Liver (tissue), 9 donors: ENCODE measurements around the gene CCNB1IP1. TPM values are rescaled to one million over a fixed set of nuclear protein-coding genes. Genes with fewer than 3 reads are reported as not detected.

Experiments
- DNase-seq: peaks from one replicate; pipeline ENCODE4 v3.0.0-alpha.2; 2017; ENCODE audit warnings: low spot score
- H3K27ac ChIP-seq, 2 donors: one replicate each; pipeline ENCODE4 v1.7.0; 2013; ENCODE audit warnings: inconsistent platforms in 2 of 2, low read length in 2 of 2, control low read depth in 1 of 2, low read depth in 1 of 2, mild to moderate bottlenecking in 1 of 2
- H3K27me3 ChIP-seq, 4 donors: one replicate each; pipeline versions ENCODE4 v1.6.1 to v1.7.0; 2013; ENCODE audit warnings: low read length in 3 of 4, inconsistent platforms in 1 of 4, mild to moderate bottlenecking in 1 of 4, moderate library complexity in 1 of 4; ENCODE audit not compliant: control insufficient read depth in 4 of 4, insufficient read depth in 4 of 4
- H3K36me3 ChIP-seq, 4 donors: one replicate each; pipeline versions ENCODE4 v1.6.1 to v1.7.0; 2013; ENCODE audit warnings: low read length in 3 of 4, mild to moderate bottlenecking in 3 of 4, low read depth in 1 of 4, moderate library complexity in 1 of 4; ENCODE audit not compliant: control insufficient read depth in 4 of 4, insufficient read depth in 3 of 4
- H3K4me1 ChIP-seq, 4 donors: one replicate each; pipeline versions ENCODE4 v1.6.1 to v1.7.0; 2013; ENCODE audit warnings: low read length in 3 of 4, mild to moderate bottlenecking in 3 of 4, moderate library complexity in 1 of 4; ENCODE audit not compliant: control insufficient read depth in 4 of 4, insufficient read depth in 4 of 4
- H3K4me3 ChIP-seq, 3 donors: one replicate each; pipeline versions ENCODE4 v1.6.1 to v1.7.0; 2013; ENCODE audit warnings: low read length in 3 of 3, control low read depth in 1 of 3, low read depth in 1 of 3, mild to moderate bottlenecking in 1 of 3
- H3K9ac ChIP-seq, 2 donors: one replicate each; pipeline ENCODE4 v1.7.0; 2013; ENCODE audit warnings: low read length in 2 of 2, mild to moderate bottlenecking in 2 of 2, moderate library complexity in 2 of 2, control low read depth in 1 of 2, low read depth in 1 of 2
- H3K9me3 ChIP-seq, 4 donors: one replicate each; pipeline versions ENCODE4 v1.6.1 to v1.7.0; 2013; ENCODE audit warnings: low read length in 3 of 4; ENCODE audit not compliant: control insufficient read depth in 4 of 4
- EGR1 ChIP-seq, 2 donors: IDR thresholded peaks; 2 replicates each; pipeline ENCODE4 v1.6.1; 2016 to 2018; ENCODE audit warnings: antibody characterized with exemption in 2 of 2, low read depth in 2 of 2
- FOXA1 ChIP-seq: IDR thresholded peaks from 2 replicates; pipeline ENCODE4 v1.6.1; 2016; ENCODE audit warnings: antibody characterized with exemption
- FOXA2 ChIP-seq: IDR thresholded peaks from 2 replicates; pipeline ENCODE4 v1.6.1; 2016; ENCODE audit warnings: antibody characterized with exemption
- GABPA ChIP-seq, 2 donors: IDR thresholded peaks in 1 of 2; conservative IDR thresholded peaks in 1 of 2; 2 replicates each; pipeline ENCODE4 v1.6.1; 2016; ENCODE audit warnings: antibody characterized with exemption in 2 of 2, mild to moderate bottlenecking in 1 of 2, moderate library complexity in 1 of 2
- HNF4A ChIP-seq, 2 donors: conservative IDR thresholded peaks; 2 replicates each; pipeline ENCODE4 v1.6.1; 2016; ENCODE audit warnings: antibody characterized with exemption in 2 of 2, mild to moderate bottlenecking in 2 of 2
- HNF4G ChIP-seq: IDR thresholded peaks from 2 replicates; pipeline ENCODE4 v1.6.1; 2016; ENCODE audit warnings: antibody characterized with exemption
- JUND ChIP-seq, 2 donors: IDR thresholded peaks; 2 replicates each; pipeline ENCODE4 v1.6.1; 2016; ENCODE audit warnings: antibody characterized with exemption in 2 of 2
- NR2F2 ChIP-seq: IDR thresholded peaks from 2 replicates; pipeline ENCODE4 v1.6.1; 2016; ENCODE audit warnings: antibody characterized with exemption
- RAD21 ChIP-seq, 2 donors: IDR thresholded peaks; 2 replicates each; pipeline ENCODE4 v1.6.1; 2016; ENCODE audit warnings: antibody characterized with exemption in 2 of 2, mild to moderate bottlenecking in 2 of 2
- RXRA ChIP-seq, 2 donors: IDR thresholded peaks; 2 replicates each; pipeline ENCODE4 v1.6.1; 2017 to 2018; ENCODE audit warnings: antibody characterized with exemption in 2 of 2, mild to moderate bottlenecking in 1 of 2
- SP1 ChIP-seq: IDR thresholded peaks from 2 replicates; pipeline ENCODE4 v1.6.1; 2018; ENCODE audit warnings: antibody characterized with exemption, mild to moderate bottlenecking
- TAF1 ChIP-seq: conservative IDR thresholded peaks from 2 replicates; pipeline ENCODE4 v1.6.1; 2016; ENCODE audit warnings: antibody characterized with exemption, mild to moderate bottlenecking
- YY1 ChIP-seq: IDR thresholded peaks from 2 replicates; pipeline ENCODE4 v1.6.1; 2016; ENCODE audit warnings: antibody characterized with exemption, mild to moderate bottlenecking
- WGBS: extraction: QIAGEN DNeasy Blood & Tissue Kit; methylation state at CpG from one replicate; pipeline ENCODE4 v1.1.7; 2013; 5-methylcytosine and 5-hydroxymethylcytosine counted together
- polyA plus RNA-seq, 2 donors: library from polyadenylated mRNA; stranded (reverse) in 1 of 2; unstranded in 1 of 2; fragments of 200-250 nt in 1 of 2; fragments of >200 nt in 1 of 2; fragmentation: Nextera tagmentation in 1 of 2; extraction: Ambion mirVana in 1 of 2; gene quantifications; one replicate each; pipeline versions ENCODE4 v1.2.1 to v1.2.3, GENCODE V29; 2013 to 2015
- total RNA-seq, 2 donors: library from RNA; depleted of rRNA; stranded (reverse); fragments of >200 nt; gene quantifications; one replicate each; pipeline ENCODE4 v1.2.3, GENCODE V29; 2014
- TF ChIP-seq, protein P1 (sequence below): IDR thresholded peaks from 2 replicates; pipeline ENCODE4 v1.6.1; 2016; ENCODE audit warnings: antibody characterized with exemption
- TF ChIP-seq, protein P2 (sequence below): fragments of 150-350 bp; IDR thresholded peaks from 2 replicates; pipeline ENCODE4 v1.5.1; 2017; ENCODE audit warnings: improper control_type of control experiment, low read depth, low read length; ENCODE audit not compliant: missing input control
- TF ChIP-seq, protein P3 (sequence below): IDR thresholded peaks from 2 replicates; pipeline ENCODE4 v1.6.1; 2016; ENCODE audit warnings: antibody characterized with exemption
- TF ChIP-seq, protein P4 (sequence below): IDR thresholded peaks from 2 replicates; pipeline ENCODE4 v1.6.1; 2016; ENCODE audit warnings: antibody characterized with exemption
- donor health status: healthy.
- donor health status: healthy.
- donor health status: healthy.
- donor health status: healthy.
- donor health status: healthy.

Gene CCNB1IP1
- total and polyA plus RNA-seq, 4 donors = 14.5 to 31.0 (median 15.7) TPM

DNA sequence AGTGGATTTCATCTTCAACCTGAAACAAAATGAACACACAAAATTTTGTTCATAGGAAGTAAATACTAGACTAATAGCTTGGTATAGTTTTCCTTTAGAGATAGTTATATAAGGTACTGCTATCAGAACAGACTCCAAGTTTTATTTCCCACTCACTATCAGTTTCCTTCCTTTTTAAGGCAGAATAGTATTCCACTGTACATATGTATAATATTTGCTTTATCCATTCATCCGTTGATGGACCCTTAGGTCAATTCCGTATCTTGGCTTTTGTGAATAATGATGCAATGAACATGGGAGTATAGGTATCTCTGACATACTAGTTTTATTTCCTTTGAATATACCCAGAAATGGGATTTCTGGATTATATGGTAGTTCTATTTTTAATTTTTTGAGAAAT is 3.7 kb downstream of the CCNB1IP1 start (continued):
- TF ChIP-seq FOXA1 = no peak
- TF ChIP-seq, protein P1, sequence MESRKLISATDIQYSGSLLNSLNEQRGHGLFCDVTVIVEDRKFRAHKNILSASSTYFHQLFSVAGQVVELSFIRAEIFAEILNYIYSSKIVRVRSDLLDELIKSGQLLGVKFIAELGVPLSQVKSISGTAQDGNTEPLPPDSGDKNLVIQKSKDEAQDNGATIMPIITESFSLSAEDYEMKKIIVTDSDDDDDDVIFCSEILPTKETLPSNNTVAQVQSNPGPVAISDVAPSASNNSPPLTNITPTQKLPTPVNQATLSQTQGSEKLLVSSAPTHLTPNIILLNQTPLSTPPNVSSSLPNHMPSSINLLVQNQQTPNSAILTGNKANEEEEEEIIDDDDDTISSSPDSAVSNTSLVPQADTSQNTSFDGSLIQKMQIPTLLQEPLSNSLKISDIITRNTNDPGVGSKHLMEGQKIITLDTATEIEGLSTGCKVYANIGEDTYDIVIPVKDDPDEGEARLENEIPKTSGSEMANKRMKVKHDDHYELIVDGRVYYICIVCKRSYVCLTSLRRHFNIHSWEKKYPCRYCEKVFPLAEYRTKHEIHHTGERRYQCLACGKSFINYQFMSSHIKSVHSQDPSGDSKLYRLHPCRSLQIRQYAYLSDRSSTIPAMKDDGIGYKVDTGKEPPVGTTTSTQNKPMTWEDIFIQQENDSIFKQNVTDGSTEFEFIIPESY = no peak
- TF ChIP-seq SP1 = no peak
- TF ChIP-seq TAF1 = no peak
- TF ChIP-seq FOXA2 = no peak
- no peak for TF ChIP-seq EGR1 (IDR thresholded peaks at IDR 0.05; ENCODE audit: low read depth in 2 of 2)
- TF ChIP-seq RAD21 (IDR thresholded peaks at IDR 0.05) = no peak
- no peak for TF ChIP-seq YY1

DNA sequence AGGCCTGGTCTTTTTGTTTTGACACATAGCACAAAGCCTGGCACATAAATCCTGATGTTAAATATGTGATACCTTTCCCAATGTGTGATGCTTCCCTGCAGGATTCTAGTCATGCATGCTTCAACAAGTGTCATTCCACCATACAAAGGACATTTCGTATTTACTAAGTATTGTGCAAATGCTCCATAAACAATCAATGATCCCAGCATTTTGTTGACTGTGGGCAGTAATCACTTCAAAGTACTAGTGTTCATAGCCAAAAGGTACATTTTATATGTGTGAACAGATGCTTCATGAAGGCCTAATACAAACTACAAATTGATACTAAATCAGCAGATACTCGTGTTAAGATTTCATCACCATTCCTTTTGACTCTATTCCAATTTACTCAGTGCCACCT is 4.4 kb downstream of the CCNB1IP1 start:
- H3K27me3 ChIP-seq = no peaks in the 10 kb centered on the region
- peak overlapping the region in 1 of 2 donors; percentile 25 for H3K9ac ChIP-seq
- H3K4me1 ChIP-seq = peaks cover 7 to 52% (median 49%) of the 10 kb centered on the region in 4 donors
- H3K9me3 ChIP-seq = no peaks in the 10 kb centered on the region
- no peak overlapping the region for H3K4me3 ChIP-seq
- TF ChIP-seq, protein P2, sequence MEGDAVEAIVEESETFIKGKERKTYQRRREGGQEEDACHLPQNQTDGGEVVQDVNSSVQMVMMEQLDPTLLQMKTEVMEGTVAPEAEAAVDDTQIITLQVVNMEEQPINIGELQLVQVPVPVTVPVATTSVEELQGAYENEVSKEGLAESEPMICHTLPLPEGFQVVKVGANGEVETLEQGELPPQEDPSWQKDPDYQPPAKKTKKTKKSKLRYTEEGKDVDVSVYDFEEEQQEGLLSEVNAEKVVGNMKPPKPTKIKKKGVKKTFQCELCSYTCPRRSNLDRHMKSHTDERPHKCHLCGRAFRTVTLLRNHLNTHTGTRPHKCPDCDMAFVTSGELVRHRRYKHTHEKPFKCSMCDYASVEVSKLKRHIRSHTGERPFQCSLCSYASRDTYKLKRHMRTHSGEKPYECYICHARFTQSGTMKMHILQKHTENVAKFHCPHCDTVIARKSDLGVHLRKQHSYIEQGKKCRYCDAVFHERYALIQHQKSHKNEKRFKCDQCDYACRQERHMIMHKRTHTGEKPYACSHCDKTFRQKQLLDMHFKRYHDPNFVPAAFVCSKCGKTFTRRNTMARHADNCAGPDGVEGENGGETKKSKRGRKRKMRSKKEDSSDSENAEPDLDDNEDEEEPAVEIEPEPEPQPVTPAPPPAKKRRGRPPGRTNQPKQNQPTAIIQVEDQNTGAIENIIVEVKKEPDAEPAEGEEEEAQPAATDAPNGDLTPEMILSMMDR = no peak
- TF ChIP-seq SP1 (peak; percentile 29), GABPA (IDR thresholded peaks at IDR 0.05 in 1 of 2, conservative IDR thresholded peaks at IDR 0.05 in 1 of 2) (peak in 1 of 2 donors; percentile 5), NR2F2 (no peak), RXRA (IDR thresholded peaks at IDR 0.05) (peak; percentile 35 to 38), FOXA2 (peak; percentile 54), HNF4A (conservative IDR thresholded peaks at IDR 0.05) (peak; percentile 22 to 32), HNF4G (no peak), TAF1 (no peak), RAD21 (IDR thresholded peaks at IDR 0.05) (no peak)
- TF ChIP-seq, protein P3, sequence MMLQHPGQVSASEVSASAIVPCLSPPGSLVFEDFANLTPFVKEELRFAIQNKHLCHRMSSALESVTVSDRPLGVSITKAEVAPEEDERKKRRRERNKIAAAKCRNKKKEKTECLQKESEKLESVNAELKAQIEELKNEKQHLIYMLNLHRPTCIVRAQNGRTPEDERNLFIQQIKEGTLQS = peak; percentile 25
- TF ChIP-seq, protein P4, sequence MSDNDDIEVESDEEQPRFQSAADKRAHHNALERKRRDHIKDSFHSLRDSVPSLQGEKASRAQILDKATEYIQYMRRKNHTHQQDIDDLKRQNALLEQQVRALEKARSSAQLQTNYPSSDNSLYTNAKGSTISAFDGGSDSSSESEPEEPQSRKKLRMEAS = no peak
- WGBS = 28% methylated on average over 2 of the region's 2 CpGs
- no peak for DNase-seq
- peaks cover 2 to 31% (median 19%) of the 10 kb centered on the region in 4 donors for H3K36me3 ChIP-seq
- H3K27ac ChIP-seq = no peak overlapping the region

DNA sequence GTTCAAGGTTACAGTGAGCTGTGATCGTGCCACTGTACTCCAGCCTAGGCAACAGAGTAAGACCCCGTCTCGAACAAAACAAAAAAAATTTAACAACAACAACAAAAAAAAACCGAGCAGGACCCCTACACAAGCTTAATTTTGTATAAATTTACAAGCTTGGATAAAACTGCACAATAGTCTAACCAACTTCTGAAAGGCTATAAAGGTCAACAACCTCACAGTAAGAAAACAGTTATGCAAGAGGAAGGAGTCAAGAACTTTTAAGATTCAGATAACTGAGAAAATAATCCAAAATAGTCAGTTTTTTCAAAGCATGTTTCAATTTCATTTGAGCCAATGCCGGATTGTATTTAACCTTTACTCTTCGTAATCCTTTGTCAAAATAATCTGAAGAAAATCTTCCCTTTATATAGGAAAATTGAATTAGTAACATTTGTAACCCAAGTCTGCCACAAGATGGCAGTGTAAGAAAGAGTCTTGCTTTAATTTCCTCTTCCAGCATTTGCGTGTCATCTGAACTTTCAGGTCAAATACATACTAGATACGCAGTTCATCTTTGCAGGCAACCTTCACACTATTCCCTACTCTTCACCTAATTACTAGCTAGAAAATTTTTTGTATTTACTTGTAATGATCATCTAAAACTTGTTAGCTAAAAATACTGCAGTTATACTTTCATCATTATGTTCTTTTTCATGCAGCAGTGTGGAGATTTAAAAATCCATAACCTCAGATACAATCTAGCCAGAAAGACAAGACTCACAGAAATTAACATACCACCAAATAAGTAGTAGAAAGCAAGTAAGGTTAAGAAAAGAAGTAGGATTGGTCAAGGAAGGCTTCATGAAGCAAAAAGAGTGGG is 5.8 kb downstream of the CCNB1IP1 start:
- peak; percentile 77 for TF ChIP-seq NR2F2
- TF ChIP-seq RAD21 (IDR thresholded peaks at IDR 0.05) = peak; percentile 90 to 95
- TF ChIP-seq RXRA (IDR thresholded peaks at IDR 0.05) = peak; percentile 50 to 61
- no peak for TF ChIP-seq HNF4A (conservative IDR thresholded peaks at IDR 0.05)
- TF ChIP-seq, protein P1 = no peak
- peak; percentile 23 for TF ChIP-seq YY1
- TF ChIP-seq TAF1 = no peak
- no peak for TF ChIP-seq FOXA1
- TF ChIP-seq, protein P2 = peak; percentile 73
- TF ChIP-seq JUND (IDR thresholded peaks at IDR 0.05) = peak; percentile 15 to 19
- no peak for TF ChIP-seq GABPA (IDR thresholded peaks at IDR 0.05 in 1 of 2, conservative IDR thresholded peaks at IDR 0.05 in 1 of 2)
- Histone ChIP-seq H3K9ac (no peak overlapping the region), H3K9me3 (no peaks in the 10 kb centered on the region), H3K36me3 (peaks cover 5 to 32% (median 24%) of the 10 kb centered on the region in 4 donors), H3K4me1 (peaks cover 7 to 46% (median 44%) of the 10 kb centered on the region in 4 donors), H3K27me3 (no peaks in the 10 kb centered on the region), H3K4me3 (no peak overlapping the region), H3K27ac (no peak overlapping the region)
- DNase-seq = no peak
- 24% methylated on average over 8 of the region's 8 CpGs for WGBS
